ENCODE data around the gene KLK12. TPM values are rescaled to one million over a fixed set of nuclear protein-coding genes. Genes with fewer than 3 reads are reported as not detected.

Gene KLK12
- total RNA-seq, 1 donor: not detected

DNA sequence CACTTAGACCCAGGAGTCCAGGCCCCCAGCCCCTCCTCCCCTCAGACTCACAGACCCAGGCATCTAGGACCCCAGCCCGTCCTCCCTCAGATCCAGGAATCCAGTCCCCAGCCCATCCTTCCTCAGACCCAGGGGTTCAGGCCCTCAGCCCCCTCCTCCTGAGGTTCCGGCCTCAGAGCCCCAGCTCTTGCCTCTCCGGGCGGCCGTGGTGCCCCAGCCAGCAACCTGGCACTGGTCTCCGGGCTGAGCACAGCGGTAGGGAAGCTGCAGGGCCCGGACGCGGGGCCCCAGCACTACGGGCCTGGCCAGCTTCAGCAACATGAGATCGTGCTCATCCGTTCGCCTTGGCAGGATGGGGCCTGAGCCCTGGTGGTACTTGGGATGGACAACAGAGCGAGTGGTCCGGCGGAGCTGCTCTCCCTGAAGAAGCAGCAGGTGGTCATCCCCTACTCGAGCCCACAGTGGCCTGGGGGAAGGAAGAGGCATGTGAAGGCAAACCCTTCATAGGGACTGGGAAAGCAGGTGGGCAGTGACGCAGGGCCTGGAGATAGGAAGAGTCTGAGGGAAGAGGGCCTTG is 19.0 kb downstream of the KLK12 start:
- Histone ChIP-seq H3K4me2 (ENCODE audit: insufficient read depth, low read length) (no peak overlapping the region), H2AFZ (ENCODE audit: low read length) (no peak overlapping the region), H3K36me3 (ENCODE audit: insufficient read depth, low read length) (no peaks in the 10 kb centered on the region), H4K20me1 (ENCODE audit: insufficient read depth, low read length) (no peaks in the 10 kb centered on the region), H3K27ac (ENCODE audit: low read depth, low read length) (no peak overlapping the region), H3K4me3 (ENCODE audit: insufficient read depth, low read length) (no peak overlapping the region), H3K9me3 (ENCODE audit: low read depth, low read length) (no peaks in the 10 kb centered on the region), H3K27me3 (ENCODE audit: insufficient read depth, low read length) (peaks cover 34% of the 10 kb centered on the region), H3K4me1 (ENCODE audit: insufficient read depth, low read length) (no peaks in the 10 kb centered on the region), H3K79me2 (ENCODE audit: insufficient read depth, low read length) (no peaks in the 10 kb centered on the region)
- DNase-seq (ENCODE audit: insufficient read length, low spot score, missing footprints): peak; percentile 68
- TF ChIP-seq, protein P1, sequence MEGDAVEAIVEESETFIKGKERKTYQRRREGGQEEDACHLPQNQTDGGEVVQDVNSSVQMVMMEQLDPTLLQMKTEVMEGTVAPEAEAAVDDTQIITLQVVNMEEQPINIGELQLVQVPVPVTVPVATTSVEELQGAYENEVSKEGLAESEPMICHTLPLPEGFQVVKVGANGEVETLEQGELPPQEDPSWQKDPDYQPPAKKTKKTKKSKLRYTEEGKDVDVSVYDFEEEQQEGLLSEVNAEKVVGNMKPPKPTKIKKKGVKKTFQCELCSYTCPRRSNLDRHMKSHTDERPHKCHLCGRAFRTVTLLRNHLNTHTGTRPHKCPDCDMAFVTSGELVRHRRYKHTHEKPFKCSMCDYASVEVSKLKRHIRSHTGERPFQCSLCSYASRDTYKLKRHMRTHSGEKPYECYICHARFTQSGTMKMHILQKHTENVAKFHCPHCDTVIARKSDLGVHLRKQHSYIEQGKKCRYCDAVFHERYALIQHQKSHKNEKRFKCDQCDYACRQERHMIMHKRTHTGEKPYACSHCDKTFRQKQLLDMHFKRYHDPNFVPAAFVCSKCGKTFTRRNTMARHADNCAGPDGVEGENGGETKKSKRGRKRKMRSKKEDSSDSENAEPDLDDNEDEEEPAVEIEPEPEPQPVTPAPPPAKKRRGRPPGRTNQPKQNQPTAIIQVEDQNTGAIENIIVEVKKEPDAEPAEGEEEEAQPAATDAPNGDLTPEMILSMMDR (IDR thresholded peaks at IDR 0.05; ENCODE audit: extremely low read depth, low read depth, low read length): no peak

DNA sequence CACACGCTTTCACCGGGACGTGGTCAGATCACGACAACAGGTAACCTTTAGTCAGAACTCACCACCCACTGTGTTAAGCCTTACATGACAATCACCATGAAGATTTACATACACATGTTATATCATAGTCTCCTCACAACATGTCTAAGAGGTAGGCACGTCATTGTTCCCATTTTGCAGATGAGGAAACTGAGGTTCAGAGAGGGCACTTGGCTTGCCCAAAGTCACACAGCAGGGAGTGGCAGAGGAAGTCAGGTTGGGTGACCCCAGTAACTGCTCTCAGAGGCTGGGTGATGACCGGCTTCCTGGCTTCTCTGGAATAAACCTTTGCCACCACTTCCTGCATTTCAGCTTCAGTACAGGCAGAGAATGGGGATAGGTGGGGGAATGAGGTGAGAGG is 20.6 kb downstream of the KLK12 start:
- TF ChIP-seq, protein P1 (IDR thresholded peaks at IDR 0.05; ENCODE audit: extremely low read depth, low read depth, low read length): no peak
- Histone ChIP-seq H4K20me1 (ENCODE audit: insufficient read depth, low read length) (no peaks in the 10 kb centered on the region), H3K4me3 (ENCODE audit: insufficient read depth, low read length) (no peak overlapping the region)

DNA sequence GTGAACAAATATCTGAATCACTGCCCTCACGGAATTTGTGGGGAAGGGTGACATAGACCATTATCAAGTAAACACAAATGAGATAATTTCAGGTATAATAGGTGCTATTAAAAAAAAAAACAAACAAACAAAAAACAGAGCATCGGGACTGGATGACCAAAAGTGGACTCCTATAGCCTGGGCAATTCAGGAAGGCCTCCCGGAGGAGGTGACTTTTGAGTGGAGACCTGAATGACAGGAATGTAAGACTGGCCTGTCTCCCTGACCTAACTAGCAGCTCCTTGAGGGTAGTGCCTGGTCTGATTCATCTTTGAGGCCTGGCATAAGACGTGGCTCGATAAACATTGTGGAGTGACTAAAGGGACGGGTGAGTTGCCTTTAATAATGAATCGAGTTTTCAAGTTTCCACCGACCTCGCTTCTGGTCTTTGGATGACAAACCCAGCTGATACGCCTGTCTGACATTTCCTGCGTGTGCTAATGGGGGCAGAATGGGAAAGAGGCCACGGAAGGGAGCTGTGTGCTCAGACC is 22.1 kb downstream of the KLK12 start:
- Histone ChIP-seq H3K9me3 (ENCODE audit: low read depth, low read length) (no peaks in the 10 kb centered on the region), H3K4me1 (ENCODE audit: insufficient read depth, low read length) (no peaks in the 10 kb centered on the region), H3K4me2 (ENCODE audit: insufficient read depth, low read length) (no peak overlapping the region), H3K4me3 (ENCODE audit: insufficient read depth, low read length) (no peak overlapping the region), H3K79me2 (ENCODE audit: insufficient read depth, low read length) (no peaks in the 10 kb centered on the region), H3K27me3 (ENCODE audit: insufficient read depth, low read length) (peaks cover 8% of the 10 kb centered on the region), H2AFZ (ENCODE audit: low read length) (no peak overlapping the region), H4K20me1 (ENCODE audit: insufficient read depth, low read length) (no peaks in the 10 kb centered on the region), H3K36me3 (ENCODE audit: insufficient read depth, low read length) (no peaks in the 10 kb centered on the region), H3K27ac (ENCODE audit: low read depth, low read length) (no peak overlapping the region)
- DNase-seq (ENCODE audit: insufficient read length, low spot score, missing footprints): peak; percentile 42
- TF ChIP-seq, protein P1 (IDR thresholded peaks at IDR 0.05; ENCODE audit: extremely low read depth, low read depth, low read length): no peak

More for the DNA sequence above, 20.6 kb downstream of the KLK12 start:
- Histone ChIP-seq H3K27me3 (ENCODE audit: insufficient read depth, low read length) (peaks cover 22% of the 10 kb centered on the region), H2AFZ (ENCODE audit: low read length) (no peak overlapping the region), H3K4me2 (ENCODE audit: insufficient read depth, low read length) (no peak overlapping the region), H3K79me2 (ENCODE audit: insufficient read depth, low read length) (no peaks in the 10 kb centered on the region), H3K36me3 (ENCODE audit: insufficient read depth, low read length) (no peaks in the 10 kb centered on the region), H3K9me3 (ENCODE audit: low read depth, low read length) (no peaks in the 10 kb centered on the region), H3K27ac (ENCODE audit: low read depth, low read length) (no peak overlapping the region), H3K4me1 (ENCODE audit: insufficient read depth, low read length) (no peaks in the 10 kb centered on the region)
- DNase-seq (ENCODE audit: insufficient read length, low spot score, missing footprints): peak; percentile 71

DNA sequence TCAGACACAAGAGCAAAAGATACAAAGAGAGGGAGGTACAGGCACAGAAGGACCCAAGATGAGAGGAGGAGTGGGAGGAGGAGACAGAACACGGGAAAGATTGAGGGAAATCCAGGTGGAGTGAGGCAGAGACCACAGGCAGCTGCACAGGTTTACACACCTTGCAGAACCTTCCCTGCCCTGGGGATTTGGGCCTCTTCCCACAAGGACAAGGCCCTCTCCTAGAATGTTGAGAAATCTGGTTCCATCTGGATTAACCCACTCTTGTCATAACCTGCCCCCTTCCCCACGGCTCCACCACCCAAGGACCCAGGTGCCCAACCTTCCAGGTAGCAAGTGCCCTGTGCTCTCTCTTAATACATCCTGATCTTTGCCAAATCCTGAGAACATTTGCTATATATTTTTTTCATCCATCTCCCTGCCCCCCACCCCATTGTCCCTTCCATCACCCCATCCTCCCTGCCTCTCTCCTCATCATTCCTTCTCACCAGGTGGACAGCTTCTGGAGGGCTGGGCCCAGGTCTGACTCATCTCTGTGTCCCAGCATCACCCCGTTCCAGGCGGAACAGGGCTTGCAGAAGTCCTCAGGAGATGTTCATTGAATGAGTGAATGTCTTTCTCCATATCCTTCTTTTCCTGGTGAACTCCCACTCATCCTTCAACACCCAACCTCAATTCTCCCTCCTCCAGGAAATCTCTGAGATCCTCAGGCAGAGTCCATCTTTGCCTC is 24.6 kb downstream of the KLK12 start:
- H2AFZ ChIP-seq (ENCODE audit: low read length): no peak overlapping the region
- H3K4me1 ChIP-seq (ENCODE audit: insufficient read depth, low read length): no peaks in the 10 kb centered on the region
- DNase-seq (ENCODE audit: insufficient read length, low spot score, missing footprints): no peak

More for the DNA sequence above, 24.6 kb downstream of the KLK12 start:
- Histone ChIP-seq H4K20me1 (ENCODE audit: insufficient read depth, low read length) (no peaks in the 10 kb centered on the region), H3K79me2 (ENCODE audit: insufficient read depth, low read length) (no peaks in the 10 kb centered on the region), H3K9me3 (ENCODE audit: low read depth, low read length) (no peaks in the 10 kb centered on the region), H3K27me3 (ENCODE audit: insufficient read depth, low read length) (no peaks in the 10 kb centered on the region), H3K4me2 (ENCODE audit: insufficient read depth, low read length) (no peak overlapping the region), H3K36me3 (ENCODE audit: insufficient read depth, low read length) (no peaks in the 10 kb centered on the region), H3K27ac (ENCODE audit: low read depth, low read length) (no peak overlapping the region), H3K4me3 (ENCODE audit: insufficient read depth, low read length) (no peak overlapping the region)
- TF ChIP-seq, protein P1 (IDR thresholded peaks at IDR 0.05; ENCODE audit: extremely low read depth, low read depth, low read length): no peak

Data from osteoblast (primary cell).